A673 (cell line): ENCODE measurements around the gene CARD11. TPM values are rescaled to one million over a fixed set of nuclear protein-coding genes. Genes with fewer than 3 reads are reported as not detected.

ENCODE experiments used
- BruUV-seq: library from RNA; stranded (reverse); fragments of 400-500 nt; replicated peaks from 2 replicates; lab custom pipeline; 2021; lab: Mats Ljungman, UMichigan
- CTCF ChIA-PET: fragments of 300-600 bp; sonication (Branson Sonifier 250); formaldehyde crosslinking; loops from one replicate; lab custom pipeline; 2022; ENCODE audit warnings: antibody characterized with exemption; lab: Charles Lee
- POLR2A ChIA-PET: fragments of 300-600 bp; sonication (Branson Sonifier 250); formaldehyde crosslinking; loops from one replicate; lab custom pipeline; 2022; ENCODE audit warnings: antibody characterized with exemption; ENCODE audit not compliant: low non-redundant PET; lab: Charles Lee
- DNase-seq: peaks from one replicate; pipeline ENCODE4 v3.0.0-alpha.2; 2015; ENCODE audit warnings: low spot score
- H3K27ac ChIP-seq: fragments of 200-600 bp; sonication (generic); 2 replicates; pipeline ENCODE4 v1.5.1; 2016; ENCODE audit warnings: mixed run types, low read depth, mild to moderate bottlenecking, mixed read lengths, antibody characterized with exemption, low read length; ENCODE audit not compliant: poor library complexity, severe bottlenecking
- H3K27me3 ChIP-seq: fragments of 200-600 bp; sonication (generic); replicated peaks from 2 replicates; pipeline ENCODE4 v1.6.1; 2017; ENCODE audit warnings: mixed run types, low read depth, mild to moderate bottlenecking, mixed read lengths, antibody characterized with exemption, low read length; ENCODE audit not compliant: insufficient read depth, poor library complexity
- H3K36me3 ChIP-seq: fragments of 200-600 bp; sonication (generic); 2 replicates; pipeline ENCODE4 v1.6.1; 2016; ENCODE audit warnings: mixed run types, mild to moderate bottlenecking, mixed read lengths, antibody characterized with exemption, low read length; ENCODE audit not compliant: insufficient read depth, poor library complexity, severe bottlenecking
- H3K4me1 ChIP-seq: fragments of 200-600 bp; sonication (generic); 2 replicates; pipeline ENCODE4 v1.6.1; 2017; ENCODE audit warnings: mixed run types, mild to moderate bottlenecking, mixed read lengths, antibody characterized with exemption, low read length; ENCODE audit not compliant: insufficient read depth, poor library complexity, severe bottlenecking
- H3K4me3 ChIP-seq: fragments of 200-600 bp; sonication (generic); 2 replicates; pipeline ENCODE4 v1.5.1; 2016; ENCODE audit warnings: low read depth, mixed run types, mild to moderate bottlenecking, mixed read lengths, low read length; ENCODE audit not compliant: poor library complexity, severe bottlenecking
- H3K9me3 ChIP-seq: fragments of 200-600 bp; sonication (generic); 2 replicates; pipeline ENCODE4 v1.6.1; 2016; ENCODE audit warnings: mixed run types, low read depth, mild to moderate bottlenecking, mixed read lengths, antibody characterized with exemption, low read length; ENCODE audit not compliant: poor library complexity, severe bottlenecking
- CTCF ChIP-seq: fragments of 300-800, 200-600 bp; sonication (generic); conservative IDR thresholded peaks from 2 replicates; pipeline ENCODE4 v1.5.1; 2017; ENCODE audit warnings: low read depth, mild to moderate bottlenecking, antibody characterized with exemption, low read length, moderate library complexity, mixed read lengths
- EZH2 ChIP-seq: fragments of 200-600 bp; sonication (generic); IDR thresholded peaks from 2 replicates; pipeline ENCODE4 v1.6.1; 2017; ENCODE audit warnings: borderline replicate concordance, low read depth, mild to moderate bottlenecking, mixed read lengths, antibody characterized with exemption, low read length; ENCODE audit not compliant: poor library complexity, severe bottlenecking
- intact Hi-C: fragments of 100-400 bp; cut with micrococcal nuclease; formaldehyde crosslinking; loops from one replicate; pipeline ENCODE4 v1.10.0; 2022; ENCODE audit not compliant: unreplicated experiment
- total RNA-seq: library from RNA; stranded (reverse); gene quantifications from 2 replicates; pipeline ENCODE4 v1.2.3, GENCODE V29; 2021

CARD11 gene
- total RNA-seq, 1 experiment from 2014 or later, result 1.8 TPM

- no peak for TF ChIP-seq EZH2
- TF ChIP-seq CTCF, result no peak
- Histone ChIP-seq H3K27me3 (no peaks in the 10 kb centered on the region), H3K4me1 (no peaks in the 10 kb centered on the region), H3K9me3 (no peaks in the 10 kb centered on the region), H3K27ac (no peak overlapping the region), H3K36me3 (no peaks in the 10 kb centered on the region), H3K4me3 (no peak overlapping the region)
- intact Hi-C loops, result no loop called here
- no TSS peak for BruUV-seq
- ChIA-PET POLR2A (no interaction called here), CTCF (no interaction called here)
- no peak for DNase-seq
These were observed 27.2 kb upstream of the CARD11 start for GRCh38 chr7:3070908-3071307.

GRCh38 chr7:3069771-3070449 lies 26.2 kb upstream of the CARD11 start:
- CTCF ChIA-PET, result no interaction called here
- TF ChIP-seq CTCF, result no peak
- no peak for TF ChIP-seq EZH2
- DNase-seq, result no peak
- Histone ChIP-seq H3K27me3 (no peaks in the 10 kb centered on the region), H3K4me3 (no peak overlapping the region), H3K36me3 (no peaks in the 10 kb centered on the region), H3K4me1 (no peaks in the 10 kb centered on the region), H3K9me3 (no peaks in the 10 kb centered on the region), H3K27ac (no peak overlapping the region)
- intact Hi-C loops, result loop anchor here (10.0 kb wide), 1 partner anchor 85 kb away; no protein-coding TSS in a partner anchor
- POLR2A ChIA-PET, result no interaction called here
- no TSS peak for BruUV-seq

- no peak for DNase-seq
- POLR2A ChIA-PET, result no interaction called here
- H3K27me3 ChIP-seq, result no peaks in the 10 kb centered on the region
- H3K9me3 ChIP-seq, result no peaks in the 10 kb centered on the region
- H3K4me1 ChIP-seq, result no peaks in the 10 kb centered on the region
- intact Hi-C loops, result loop anchor here (10.0 kb wide), 1 partner anchor 86 kb away; no protein-coding TSS in a partner anchor
- no peak overlapping the region for H3K4me3 ChIP-seq
- no peaks in the 10 kb centered on the region for H3K36me3 ChIP-seq
- TF ChIP-seq EZH2, result no peak
- TF ChIP-seq CTCF, result no peak
- no peak overlapping the region for H3K27ac ChIP-seq
- BruUV-seq, result no TSS peak
- CTCF ChIA-PET, result no interaction called here
These were observed 24.9 kb upstream of the CARD11 start for GRCh38 chr7:3068530-3068929.
